ENCODE results near the gene MYL4.
"Not testable (repeated sequence)": the region's sequence is repeated elsewhere in the genome, so short reads cannot be mapped to it uniquely, and the experiment has no call there.

Gene MYL4

DNA sequence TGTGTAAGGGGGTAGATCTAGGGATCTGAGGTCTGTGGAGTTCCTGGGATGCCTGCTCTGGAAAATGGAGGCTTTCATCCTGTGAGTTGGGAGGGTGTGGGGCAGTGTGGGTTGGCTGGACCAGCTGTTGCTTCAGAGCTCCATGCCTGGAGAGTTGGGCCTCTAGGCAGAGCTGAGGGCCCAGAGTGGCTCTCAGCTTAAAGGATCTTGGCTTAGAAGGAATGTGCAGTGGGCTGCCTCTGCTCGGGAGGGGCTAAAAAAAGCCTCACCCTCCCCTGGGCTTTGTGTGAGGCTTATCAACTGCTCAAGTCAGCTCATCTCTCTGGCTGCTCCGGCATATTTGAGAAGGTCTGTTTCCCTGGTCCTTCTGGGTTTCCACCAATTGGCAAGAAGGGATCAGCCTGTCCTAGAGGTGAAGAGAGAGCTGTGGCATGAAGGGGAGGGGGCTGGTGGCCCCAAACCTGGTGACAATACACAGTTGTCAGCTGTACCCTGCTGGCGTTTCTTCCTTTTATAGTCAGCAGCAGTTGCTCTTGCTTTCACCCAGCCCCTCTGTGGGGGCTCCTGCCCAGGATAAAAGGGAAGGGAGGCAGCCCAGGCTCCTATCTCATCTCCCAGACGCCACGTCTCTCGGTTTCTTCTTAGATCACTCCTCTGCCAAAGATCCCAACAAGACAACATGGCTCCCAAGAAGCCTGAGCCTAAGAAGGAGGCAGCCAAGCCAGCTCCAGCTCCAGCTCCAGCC, at the start of gene MYL4:
Gene MYL4 (plus strand): TSS at position 605 of the 745 bp plus-strand sequence. CDS start 75 bp downstream, at position 680.
- no peak for DNase-seq (ENCODE audit: low spot score)

DNA sequence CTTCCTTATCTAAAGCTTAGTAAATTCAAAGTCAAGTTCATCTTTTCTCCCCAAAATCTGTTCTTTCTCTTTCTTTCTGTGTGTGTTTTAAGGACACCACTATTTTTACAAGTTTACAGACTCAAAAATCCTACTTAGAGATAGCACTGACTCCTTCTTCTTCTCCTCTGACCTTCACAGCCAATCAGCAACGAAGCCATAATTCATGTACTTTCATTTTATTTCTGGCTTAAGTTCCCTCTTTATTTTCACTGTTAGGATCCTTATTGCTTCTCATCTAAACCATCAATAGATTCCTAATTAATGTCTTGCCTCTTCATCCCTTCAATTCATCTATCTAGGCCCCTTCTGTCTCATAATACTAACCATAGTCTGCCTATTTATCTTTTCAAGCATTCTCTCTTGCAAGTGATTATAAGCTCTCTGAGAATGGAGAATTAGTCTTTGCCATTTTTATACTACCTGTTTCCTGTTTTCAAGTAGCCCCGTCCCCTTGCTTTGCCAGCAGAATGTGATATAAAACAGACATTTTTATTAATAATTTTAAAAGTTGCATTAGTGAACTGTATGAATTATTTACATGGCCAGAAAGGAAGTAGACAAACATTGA, 47.0 kb upstream of the MYL4 start:
- DNase-seq (ENCODE audit: low spot score) = no peak

DNA sequence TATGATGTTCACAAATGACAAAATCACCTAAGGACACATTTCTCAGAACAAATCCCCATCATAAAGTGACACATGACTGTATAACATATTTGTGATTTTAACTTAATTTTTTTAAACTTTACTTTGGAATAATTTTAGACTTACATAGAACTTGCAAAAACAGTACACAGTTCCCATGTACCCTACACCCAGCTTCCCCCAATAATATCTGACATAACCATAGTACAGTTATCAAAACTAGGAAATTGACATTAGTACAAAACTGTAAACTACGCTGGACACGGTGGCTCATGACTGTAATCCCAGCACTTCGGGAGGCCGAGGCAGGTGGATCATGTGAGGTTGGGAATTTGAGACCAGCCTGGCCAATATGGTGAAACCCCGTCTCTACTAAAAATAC, 44.9 kb upstream of the MYL4 start:
- no peak for DNase-seq (ENCODE audit: low spot score)

DNA sequence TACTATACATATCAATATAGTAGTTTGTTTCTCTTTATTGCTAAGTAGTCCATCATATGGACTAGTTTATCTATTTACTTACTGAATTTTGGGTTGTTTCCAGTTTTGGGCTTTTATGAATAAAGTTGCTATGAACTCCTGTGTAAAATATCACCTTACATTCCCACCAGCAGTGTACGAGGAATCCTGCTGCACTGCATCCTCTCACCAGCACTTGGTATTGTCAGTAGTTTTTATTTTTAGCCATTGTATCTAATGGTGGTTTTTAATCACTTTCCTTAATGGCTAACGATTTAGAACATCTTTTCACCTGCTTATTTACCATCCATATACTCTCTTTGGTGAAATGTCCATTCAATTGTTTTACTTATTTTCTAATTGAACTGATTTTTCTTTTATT, 44.0 kb upstream of the MYL4 start:
- DNase-seq (ENCODE audit: low spot score) = no peak

DNA sequence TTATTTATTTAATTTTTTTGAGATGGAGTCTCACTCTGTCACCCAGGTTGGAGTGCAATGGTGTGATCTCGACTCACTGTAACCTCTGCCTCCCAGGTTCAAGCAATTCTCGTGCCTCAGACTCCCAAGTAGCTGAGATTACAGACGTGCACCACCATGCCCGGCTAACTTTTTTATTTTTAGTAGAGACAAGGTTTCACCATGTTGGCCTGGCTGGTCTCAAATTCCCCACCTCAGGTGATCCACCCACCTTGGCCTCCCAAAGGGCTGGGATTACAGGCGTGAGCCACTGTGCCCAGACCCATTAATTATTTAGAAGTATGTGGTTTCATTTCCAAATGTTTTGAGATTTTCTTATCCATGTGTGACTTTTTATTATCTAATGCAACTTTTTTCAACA, 42.3 kb upstream of the MYL4 start:
- DNase-seq (ENCODE audit: low spot score) = not testable (repeated sequence)

DNA sequence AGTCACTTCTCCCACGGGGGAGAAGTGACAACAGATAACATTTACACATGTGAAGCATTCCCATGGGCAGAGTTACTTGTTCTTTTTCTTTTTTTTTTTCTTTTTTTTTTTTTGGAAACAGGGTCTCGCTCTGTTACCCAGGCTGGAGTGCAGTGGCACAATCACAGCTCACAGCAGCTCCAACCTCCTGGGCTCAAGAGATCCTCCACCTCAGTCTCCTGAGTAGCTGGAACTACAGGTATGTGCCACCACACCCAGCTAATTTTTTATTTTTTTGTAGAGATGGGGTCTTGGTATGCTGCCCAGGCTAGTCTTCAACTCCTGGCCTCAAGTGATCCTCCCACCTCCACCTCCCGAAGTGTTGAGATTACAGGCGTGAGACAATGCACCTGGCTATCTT, 40.3 kb upstream of the MYL4 start:
- DNase-seq (ENCODE audit: low spot score) = not testable (repeated sequence)

DNA sequence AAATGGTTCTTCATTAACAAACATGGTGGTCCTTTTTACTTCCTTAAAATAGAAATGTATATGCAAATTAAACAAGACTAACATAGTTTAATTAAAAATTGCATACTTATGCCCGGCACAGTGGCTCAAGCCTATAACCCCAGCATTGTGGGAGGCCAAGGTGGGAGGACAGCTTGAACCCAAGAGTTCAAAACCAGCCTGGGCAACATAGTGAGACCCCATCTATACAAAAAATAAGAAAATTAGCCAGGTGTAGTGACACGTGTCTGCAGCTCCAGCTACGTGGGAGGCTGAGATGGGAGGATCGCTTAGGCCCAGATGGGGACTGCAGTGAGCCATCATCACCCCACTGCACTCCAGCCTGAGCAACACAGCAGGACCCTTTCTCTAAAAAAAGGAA, 38.4 kb upstream of the MYL4 start:
- DNase-seq (ENCODE audit: low spot score) = no peak

DNA sequence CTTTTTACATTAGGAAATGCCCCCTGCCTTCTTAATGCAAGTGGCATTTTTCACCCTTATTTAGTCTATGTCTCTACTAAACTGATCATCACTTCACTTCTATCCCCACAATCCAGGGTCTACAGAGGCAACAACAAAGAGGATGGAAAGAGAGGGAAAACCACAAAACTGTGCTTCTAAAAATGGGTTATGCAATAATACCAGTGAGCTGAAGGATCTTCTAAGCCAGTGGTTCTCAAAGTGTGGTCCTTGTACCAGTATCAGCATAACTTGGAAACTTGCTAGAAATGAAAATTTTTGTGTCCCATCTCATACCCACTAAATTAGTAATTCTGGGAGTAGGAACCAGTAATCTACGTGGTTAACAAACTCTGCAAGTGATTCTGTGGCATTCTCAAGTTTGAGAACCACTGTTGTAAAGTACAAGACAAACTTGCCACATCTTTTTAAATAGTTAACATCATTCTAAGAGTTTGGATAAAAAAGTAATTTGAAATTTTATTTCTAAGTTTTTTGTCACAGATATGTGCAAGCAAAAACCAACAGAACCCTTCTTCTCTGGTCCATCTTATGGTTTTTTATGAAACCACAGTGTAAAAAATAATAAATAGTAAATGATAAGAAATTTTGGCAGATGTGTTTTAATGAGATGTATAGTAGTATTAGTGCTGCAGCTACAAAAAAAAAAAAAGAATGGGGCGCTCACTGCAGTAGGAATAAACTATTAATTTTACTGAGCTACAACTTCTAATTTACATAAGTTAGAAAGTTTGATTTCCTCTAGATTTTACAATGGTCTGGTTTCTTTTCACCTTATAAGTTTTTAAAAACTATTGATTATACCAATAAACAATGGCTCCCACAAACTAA, 36.2 kb upstream of the MYL4 start:
- no peak for DNase-seq (ENCODE audit: low spot score)

DNA sequence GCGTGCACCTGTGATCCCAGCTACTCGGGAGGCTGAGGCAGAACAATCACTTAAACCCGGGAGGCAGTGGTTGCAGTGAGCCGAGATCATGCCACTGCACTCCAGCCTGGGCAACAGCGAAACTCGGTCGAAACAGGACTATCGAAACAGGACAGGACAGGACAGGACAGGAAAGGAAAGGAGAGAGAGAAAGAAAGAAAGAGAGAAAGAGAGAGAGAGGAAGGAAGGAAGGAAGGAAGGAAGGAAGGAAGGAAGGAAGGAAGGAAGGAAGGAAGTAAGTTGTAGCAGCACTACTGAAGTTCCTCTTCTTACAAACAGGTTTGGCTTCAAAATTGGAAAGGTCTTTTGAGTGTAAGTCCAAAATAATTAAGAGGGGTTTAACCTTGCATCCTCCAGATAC, 34.3 kb upstream of the MYL4 start:
- DNase-seq (ENCODE audit: low spot score) = not testable (repeated sequence)

DNA sequence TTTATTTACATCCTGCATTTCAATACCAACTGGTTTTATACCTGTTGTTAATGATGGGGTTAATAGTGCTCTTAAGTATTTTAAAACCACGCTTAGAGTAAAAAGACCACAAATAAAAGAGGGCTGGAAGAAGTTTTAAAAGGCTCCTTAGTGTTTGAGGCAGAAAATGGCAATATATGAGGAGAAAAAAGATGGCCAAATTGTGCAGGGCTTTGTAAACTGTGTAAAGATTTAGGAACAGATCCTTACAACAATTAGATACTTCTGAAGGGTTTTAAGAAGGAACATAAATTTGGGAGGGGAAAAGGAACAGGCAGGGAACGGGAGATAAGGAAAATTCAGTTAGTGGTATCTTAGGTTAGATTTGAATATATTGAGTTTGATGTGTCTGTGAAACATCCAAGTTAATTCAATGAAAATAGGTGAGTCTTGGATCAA, 32.7 kb upstream of the MYL4 start:
- DNase-seq (ENCODE audit: low spot score) = no peak

DNA sequence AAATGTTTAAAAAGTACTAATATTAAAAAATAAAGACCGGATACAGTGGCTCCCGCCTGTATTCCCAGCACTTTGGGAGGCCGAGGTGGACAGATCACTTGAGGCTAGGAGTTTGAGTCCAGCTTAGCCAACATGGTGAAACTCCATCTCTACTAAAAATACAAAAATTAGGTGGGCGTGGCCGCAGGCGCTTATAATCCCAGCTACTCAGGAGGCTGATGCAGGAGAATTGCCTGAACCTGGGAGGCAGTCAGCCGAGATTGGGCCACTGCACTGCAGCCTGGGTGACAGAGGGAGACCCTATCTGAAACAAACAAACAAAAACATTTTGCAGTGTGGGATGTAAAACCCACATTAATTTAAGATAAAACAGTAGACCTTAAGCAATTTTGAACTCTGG, 31.9 kb upstream of the MYL4 start:
- DNase-seq (ENCODE audit: low spot score) = no peak

DNA sequence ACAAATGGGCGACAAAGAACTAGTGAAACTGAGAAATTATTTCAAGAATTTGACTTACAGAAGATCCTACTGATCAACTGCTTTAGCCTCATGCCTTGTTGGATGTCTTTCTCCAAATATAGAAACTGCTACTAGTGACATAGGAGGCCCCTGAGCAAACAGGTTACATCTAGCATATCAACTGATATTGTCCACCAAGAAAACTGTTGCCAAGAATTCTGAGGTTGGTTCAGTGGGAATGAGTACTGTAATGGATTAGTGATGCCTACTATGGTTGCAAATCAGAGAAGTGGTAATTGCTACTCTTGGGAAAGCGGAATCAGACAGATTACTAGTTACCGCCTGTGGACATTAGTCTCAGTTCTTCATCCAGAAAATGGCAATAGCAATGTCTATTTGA, 30.0 kb upstream of the MYL4 start:
- DNase-seq (ENCODE audit: low spot score) = no peak

DNA sequence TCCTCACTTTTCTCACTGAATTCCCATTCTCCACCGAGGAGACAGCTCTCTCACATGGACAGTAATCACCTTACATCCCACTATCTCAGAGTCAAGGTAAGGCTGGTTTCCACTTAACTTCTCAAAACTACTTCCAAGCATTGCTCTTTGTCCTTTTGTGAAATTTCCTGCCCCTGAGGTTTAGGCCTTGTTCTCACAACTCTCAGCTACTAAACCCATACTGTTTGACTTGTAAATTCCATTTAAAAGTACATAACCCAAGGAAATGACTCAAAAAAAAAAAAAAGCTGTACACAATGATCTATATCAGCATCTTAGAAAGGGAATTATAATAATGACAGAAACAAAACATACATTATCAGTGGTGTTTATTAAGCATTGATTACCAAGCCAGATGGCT, 28.8 kb upstream of the MYL4 start:
- DNase-seq (ENCODE audit: low spot score) = peak; percentile 18

DNA sequence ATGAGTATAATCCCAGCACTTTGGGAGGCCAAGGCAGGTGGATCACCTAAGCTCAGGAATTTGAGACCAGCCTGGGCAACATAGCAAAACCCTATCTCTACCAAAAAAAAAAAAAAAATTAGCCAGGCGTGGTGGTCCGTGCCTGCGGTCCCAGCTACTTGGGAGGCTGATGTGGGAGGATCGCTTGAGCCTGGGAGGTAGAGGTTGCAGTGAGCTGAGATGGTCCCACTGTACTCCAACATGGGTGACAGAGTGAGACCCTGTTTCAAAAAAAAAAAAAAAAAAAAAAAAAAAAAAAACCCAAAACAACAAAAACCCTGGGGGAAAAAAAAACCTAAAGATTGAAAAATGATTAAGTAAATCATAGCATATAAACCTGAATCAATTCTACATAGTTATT, 28.2 kb upstream of the MYL4 start:
- DNase-seq (ENCODE audit: low spot score) = not testable (repeated sequence)

DNA sequence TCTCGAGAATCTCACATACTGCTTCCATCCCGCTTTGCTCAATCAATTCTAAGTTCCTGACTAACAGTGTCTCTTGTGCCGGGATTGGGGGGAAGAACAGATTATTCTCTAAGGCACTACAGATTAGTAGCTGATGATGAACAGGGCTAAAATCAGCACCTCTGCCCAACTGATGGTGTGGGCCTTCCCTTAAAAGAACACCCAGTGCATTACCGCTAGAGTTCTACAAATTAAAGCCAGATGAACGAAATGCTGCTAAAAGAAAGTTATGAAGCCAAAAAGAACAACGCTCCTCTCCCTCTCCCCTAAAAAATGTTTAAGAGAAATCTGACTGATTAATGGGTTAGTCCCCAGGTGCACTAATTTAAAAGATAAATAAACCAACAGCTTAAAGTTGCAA, 24.5 kb upstream of the MYL4 start:
- DNase-seq (ENCODE audit: low spot score) = no peak

DNA sequence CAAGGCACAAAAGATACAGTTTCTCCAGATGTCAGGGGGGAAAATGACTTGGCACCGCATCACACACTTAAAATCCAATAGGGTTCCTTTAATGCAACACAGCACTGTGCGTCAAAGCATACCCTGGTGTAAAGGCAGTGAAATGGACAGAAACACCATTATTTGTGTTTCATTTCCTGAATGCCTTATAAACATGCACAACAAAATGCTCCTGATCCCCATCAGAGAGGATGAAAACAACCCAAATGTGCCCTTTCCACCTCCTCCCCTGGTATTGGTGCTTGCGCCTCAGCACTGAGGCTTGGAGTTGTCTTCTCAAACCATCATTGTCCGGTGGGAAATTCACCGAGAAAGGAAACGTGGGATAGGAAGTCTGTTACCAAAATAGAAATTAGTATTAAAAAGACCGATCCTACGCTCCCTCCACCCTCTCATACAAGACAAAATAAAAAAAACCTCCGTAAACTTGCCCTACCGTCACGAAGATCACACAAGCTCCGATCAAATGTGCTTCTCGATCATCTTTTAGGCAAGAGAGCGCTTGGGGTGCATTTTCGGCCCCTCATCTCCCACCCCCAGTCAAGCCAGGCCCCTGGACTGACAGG, 20.8 kb upstream of the MYL4 start:
- peak; percentile 60 for DNase-seq (ENCODE audit: low spot score)

DNA sequence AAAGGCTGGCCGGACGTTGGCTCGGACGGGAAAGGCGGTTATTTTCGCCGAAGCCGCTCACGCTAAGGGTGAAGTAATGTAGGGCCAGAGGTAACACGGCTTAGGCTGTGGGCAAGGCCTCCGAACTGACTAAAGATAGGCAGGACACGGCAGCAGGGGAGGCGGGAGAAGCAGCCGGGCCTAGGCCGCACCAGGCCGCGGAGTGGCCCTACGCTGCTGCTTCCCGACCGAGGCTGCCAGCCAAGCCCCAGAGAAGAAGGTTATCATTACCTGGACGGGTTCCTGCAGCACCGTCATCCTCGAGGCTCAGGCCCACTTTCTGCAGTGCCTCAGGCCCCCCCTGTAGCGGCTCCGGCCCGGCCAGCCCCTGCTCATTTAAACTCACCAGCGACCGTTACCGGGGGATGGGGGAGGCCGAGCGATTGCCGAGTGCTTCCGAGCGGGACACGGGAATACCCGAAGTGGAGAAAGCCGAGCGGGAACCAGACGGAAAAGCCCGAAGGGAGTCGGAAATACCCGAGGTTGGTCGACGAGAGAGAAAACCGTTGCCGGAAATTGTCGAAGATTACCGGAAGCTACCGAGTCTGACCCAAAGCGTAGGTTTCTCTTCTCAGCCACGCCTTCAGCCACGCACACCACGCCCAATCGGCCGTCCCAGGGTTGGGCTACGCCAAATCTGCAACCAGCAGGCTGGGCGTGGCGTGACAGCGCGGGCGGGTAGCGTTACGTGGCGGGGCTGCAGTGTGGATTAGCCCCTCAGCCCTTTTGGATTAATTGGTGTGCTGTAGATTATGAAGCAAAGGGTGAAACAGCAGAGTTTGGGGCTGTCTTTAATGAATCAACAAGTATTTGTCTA, 20.0 kb upstream of the MYL4 start, which contains the start of gene CDC27:
Gene CDC27 (minus strand): TSS at position 420 of the 856 bp plus-strand sequence. CDS start 123 bp downstream, at position 297.
- peak; percentile 100 for DNase-seq (ENCODE audit: low spot score)

DNA sequence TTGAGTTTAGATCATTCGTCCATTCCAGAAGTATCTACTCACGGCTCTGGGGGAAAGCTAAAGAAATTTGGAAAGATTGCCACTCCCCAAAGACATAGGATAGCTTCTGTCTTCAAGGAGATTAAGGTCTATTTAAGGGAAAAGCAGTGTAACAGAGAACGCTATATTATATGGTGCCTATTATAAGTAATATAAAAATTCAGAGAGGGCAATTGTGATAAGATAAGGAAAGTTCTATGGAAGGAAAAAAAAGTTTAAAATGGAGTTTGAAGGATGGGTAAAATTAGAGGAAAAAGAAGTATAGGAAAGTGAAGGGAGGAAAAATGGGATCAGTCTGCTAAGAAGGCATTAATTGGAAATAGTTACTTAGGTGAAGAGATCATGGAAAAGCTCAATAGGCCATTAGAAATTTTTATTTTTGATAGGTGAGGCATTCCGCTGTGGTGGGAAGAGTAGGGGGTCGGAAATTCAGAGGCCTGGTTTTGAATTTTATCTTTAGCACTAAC, 19.4 kb upstream of the MYL4 start:
- no peak for DNase-seq (ENCODE audit: low spot score)

DNA sequence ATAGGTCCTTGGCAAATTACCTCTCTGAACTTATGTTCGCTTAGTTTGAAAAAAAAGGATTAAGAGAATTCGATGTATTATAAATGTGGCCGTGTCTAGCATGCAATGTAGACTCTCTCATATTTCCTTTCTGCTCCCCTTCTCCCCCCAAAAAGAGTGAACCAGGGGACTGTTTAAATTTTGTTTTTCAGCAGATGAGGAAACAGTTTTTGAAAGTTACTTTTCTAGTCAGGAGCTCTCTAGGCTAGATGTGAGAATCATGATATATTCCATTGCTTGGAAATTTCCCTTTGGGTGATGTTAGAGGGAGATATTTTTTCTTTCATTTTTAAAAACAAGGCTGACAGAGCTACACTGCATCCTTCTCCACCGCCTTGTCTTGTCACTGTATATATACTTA, 18.9 kb upstream of the MYL4 start:
- no peak for DNase-seq (ENCODE audit: low spot score)

DNA sequence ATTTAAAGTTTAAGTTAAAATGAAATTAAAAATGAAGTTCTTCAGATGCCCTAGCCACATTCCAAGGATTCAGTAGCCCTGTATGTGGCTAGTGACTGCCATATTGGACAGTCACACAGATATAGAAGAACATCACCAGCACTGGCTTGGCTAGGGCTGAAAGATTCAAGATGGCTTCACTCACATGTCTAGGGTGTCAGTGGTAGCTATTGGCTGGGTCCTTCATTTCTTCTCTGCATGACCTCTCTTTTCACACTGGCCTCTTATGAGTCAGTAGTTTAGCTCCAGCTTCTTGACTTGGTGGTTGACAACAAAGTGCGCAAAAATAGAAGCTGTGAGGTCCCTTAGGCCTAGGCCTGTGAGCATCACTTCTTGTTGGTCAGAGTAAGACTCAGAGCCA, 18.4 kb upstream of the MYL4 start:
- no peak for DNase-seq (ENCODE audit: low spot score)

DNA sequence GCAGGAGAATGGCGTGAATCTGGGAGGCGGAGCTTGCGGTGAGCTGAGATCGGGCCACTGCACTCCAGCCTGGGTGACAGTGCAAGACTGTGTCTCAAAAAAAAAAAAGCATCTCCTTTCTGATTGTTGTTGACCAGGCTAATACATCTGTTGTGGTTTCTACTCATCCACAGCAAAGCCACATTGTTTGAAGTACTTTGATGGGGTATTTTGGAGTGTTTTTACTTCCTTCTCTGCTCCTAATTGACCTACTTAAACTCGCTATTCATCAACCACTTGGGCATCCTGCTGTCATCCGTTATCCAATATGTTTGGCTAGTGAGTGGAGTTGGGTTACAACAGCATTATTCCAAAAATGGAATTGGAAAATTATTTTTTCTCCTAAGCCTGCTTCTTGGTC, 16.6 kb upstream of the MYL4 start:
- DNase-seq (ENCODE audit: low spot score) = no peak
